ENCODE results near the gene TMEM240. TPM values are rescaled to one million over a fixed set of nuclear protein-coding genes. Genes with fewer than 3 reads are reported as not detected.

The TMEM240 gene
- total and polyA plus RNA-seq, 9 of the 15 experiments (the other 6 are each of a cell fraction or from before 2014, with no cell fraction given): 0.24 to 2.0 (median 0.69) TPM; not detected in 5

- Histone ChIP-seq H3K4me1 (replicated peaks in 1 of 2; ENCODE audit: control insufficient read depth in 2 of 2, insufficient read depth in 2 of 2, low read length in 2 of 2) (peaks cover 0 to 36% of the 10 kb centered on the region in 2 experiments; a peak in 2 of 5 replicates), H3K9me3 (replicated peaks; ENCODE audit: control insufficient read depth, insufficient read depth, low read depth, low read length) (peaks cover 3% of the 10 kb centered on the region), H3K9me1 (ENCODE audit: control insufficient read depth, insufficient read depth, low read length) (no peaks in the 10 kb centered on the region), H3K79me2 (ENCODE audit: control insufficient read depth, insufficient read depth, low read length) (no peaks in the 10 kb centered on the region), H2AFZ (ENCODE audit: low read depth, low read length) (no peak overlapping the region), H3K36me3 (ENCODE audit: control insufficient read depth, insufficient read depth, low read length) (peaks cover 46% of the 10 kb centered on the region; the same call in 2 of the 3 replicates), H3K9ac (ENCODE audit: insufficient read depth in 1 of 2, low read depth in 2 of 2, low read length in 2 of 2) (peak overlapping the region in 1 of 2 experiments; percentile 60; a peak in 2 of 4 replicates), H3K27ac (ENCODE audit: extremely low read depth, low read depth, low read length) (no peak overlapping the region), H3K4me2 (ENCODE audit: insufficient read depth, low read length) (no peak overlapping the region), H4K20me1 (replicated peaks; ENCODE audit: control insufficient read depth, insufficient read depth, low read length) (no peaks in the 10 kb centered on the region), H3K27me3 (ENCODE audit: control insufficient read depth in 2 of 2, insufficient read depth in 2 of 2, low read length in 2 of 2) (no peaks in the 10 kb centered on the region), H3K4me3 (no peak overlapping the region)
- FAIRE-seq (no peak), DNase-seq (ENCODE audit: extremely low read depth in 1 of 4, low spot score in 3 of 4) (peak in 1 of 4 experiments; percentile 43), ATAC-seq (no peak)
- no TSS peak for BruUV-seq (replicated peaks)
- peak; percentile 14; the same call in 1 of the 2 replicates for TF ChIP-seq POLR2G (IDR thresholded peaks at IDR 0.05; ENCODE audit: low read depth, low read length)
- no peak for TF ChIP-seq THAP12 (CRISPR knock-in tag; IDR thresholded peaks at IDR 0.05)
- no peak for TF ChIP-seq SAP30 (IDR thresholded peaks at IDR 0.05; ENCODE audit: borderline replicate concordance, insufficient read depth, low read depth, low read length, poor library complexity, severe bottlenecking)
- TF ChIP-seq SUPT5H (IDR thresholded peaks at IDR 0.05): 0 out of 2 replicates have a peak, but pooled peaks have one; percentile 13
- TF ChIP-seq HNRNPL (IDR thresholded peaks at IDR 0.05; ENCODE audit: low read depth, low read length): peak; percentile 21; the same call in 1 of the 2 replicates
- ChIA-PET CTCF (ENCODE audit: low intra/inter-chr PET ratio) (no interaction called here), POLR2A (interaction anchor here (0.6 to 1.3 kb wide), 5 partner anchors 17 to 359 kb away, joined by 3 read pairs; no protein-coding TSS in a partner anchor)
- in situ Hi-C loops (cut with MboI): no loop called here
- intact Hi-C loops (cut with micrococcal nuclease): no loop called here
- WGBS (ENCODE audit: insufficient coverage, low coverage, missing lambda C conversion rate): 76% methylated on average over 37 of the region's 48 CpGs
These were observed 4.1 kb downstream of the TMEM240 start for GRCh38 chr1:1536019-1536937.
